ENCODE data around the gene SLC9C1.
"Not testable (repeated sequence)": the region's sequence is repeated elsewhere in the genome, so short reads cannot be mapped to it uniquely, and the experiment has no call there.

Gene SLC9C1

GRCh38 chr3:112228786-112229185, 65.2 kb downstream of the SLC9C1 start:
- no peak for DNase-seq (ENCODE audit: low read depth, low spot score)
- TF ChIP-seq CTCF (IDR thresholded peaks at IDR 0.05; ENCODE audit: low read depth, low read length): no peak
- no peak overlapping the region for H3K4me3 ChIP-seq (ENCODE audit: low read depth, low read length)
- in situ Hi-C loops (cut with HindIII; ENCODE audit: low sequenced_read_pairs): no loop called here

GRCh38 chr3:112200317-112200666, 93.7 kb downstream of the SLC9C1 start:
- no peak overlapping the region for H3K4me3 ChIP-seq (ENCODE audit: low read depth, low read length)
- TF ChIP-seq CTCF (IDR thresholded peaks at IDR 0.05; ENCODE audit: low read depth, low read length): no peak
- no peak for DNase-seq (ENCODE audit: low read depth, low spot score)
- in situ Hi-C loops (cut with HindIII; ENCODE audit: low sequenced_read_pairs): no loop called here

GRCh38 chr3:112199622-112200316, 94.2 kb downstream of the SLC9C1 start:
- TF ChIP-seq CTCF (IDR thresholded peaks at IDR 0.05; ENCODE audit: low read depth, low read length): no peak
- peak; percentile 5 for DNase-seq (ENCODE audit: low read depth, low spot score)
- no peak overlapping the region for H3K4me3 ChIP-seq (ENCODE audit: low read depth, low read length)
- in situ Hi-C loops (cut with HindIII; ENCODE audit: low sequenced_read_pairs): no loop called here

- in situ Hi-C loops (cut with HindIII; ENCODE audit: low sequenced_read_pairs): no loop called here
Measured at GRCh38 chr3:112197131-112197530, 96.9 kb downstream of the SLC9C1 start.

GRCh38 chr3:112187300-112187699, 106.7 kb downstream of the SLC9C1 start:
- DNase-seq (ENCODE audit: low read depth, low spot score): no peak
- TF ChIP-seq CTCF (IDR thresholded peaks at IDR 0.05; ENCODE audit: low read depth, low read length): no peak
- in situ Hi-C loops (cut with HindIII; ENCODE audit: low sequenced_read_pairs): no loop called here
- H3K4me3 ChIP-seq (ENCODE audit: low read depth, low read length): no peak overlapping the region

More at GRCh38 chr3:112197131-112197530, 96.9 kb downstream of the SLC9C1 start:
- no peak for TF ChIP-seq CTCF (IDR thresholded peaks at IDR 0.05; ENCODE audit: low read depth, low read length)
- no peak overlapping the region for H3K4me3 ChIP-seq (ENCODE audit: low read depth, low read length)
- no peak for DNase-seq (ENCODE audit: low read depth, low spot score)

- DNase-seq (ENCODE audit: low read depth, low spot score); in situ Hi-C loops (cut with HindIII; ENCODE audit: low sequenced_read_pairs): not testable (repeated sequence)
- H3K4me3 ChIP-seq (ENCODE audit: low read depth, low read length): peak overlapping the region; percentile 22
Measured at GRCh38 chr3:112185423-112186035, 108.5 kb downstream of the SLC9C1 start.

- H3K4me3 ChIP-seq (ENCODE audit: low read depth, low read length): no peak overlapping the region
- TF ChIP-seq CTCF (IDR thresholded peaks at IDR 0.05; ENCODE audit: low read depth, low read length): no peak
- DNase-seq (ENCODE audit: low read depth, low spot score): no peak
- in situ Hi-C loops (cut with HindIII; ENCODE audit: low sequenced_read_pairs): no loop called here
Measured at GRCh38 chr3:112175646-112176045, 118.4 kb downstream of the SLC9C1 start.
